Neuronal stem cell (in vitro differentiated cells): ENCODE measurements around the gene HDAC4.
A peak's percentile ranks its signal among the peaks of the same experiment; 100 is the strongest.

Source experiments
- DNase-seq: peaks from one replicate; pipeline ENCODE4 v3.0.0-alpha.2; 2013; ENCODE audit warnings: low spot score
- H2AFZ ChIP-seq: one replicate; pipeline ENCODE4 v1.6.1; 2013; ENCODE audit warnings: mild to moderate bottlenecking, low read length, inconsistent platforms
- H2AK5ac ChIP-seq: 2 replicates; pipeline ENCODE4 v1.6.1; 2013; ENCODE audit warnings: low read depth, mild to moderate bottlenecking, inconsistent platforms, low read length, moderate library complexity, mixed read lengths
- H2BK120ac ChIP-seq: 2 replicates; pipeline ENCODE4 v1.6.1; 2013; ENCODE audit warnings: low read depth, mild to moderate bottlenecking, inconsistent platforms, low read length, moderate library complexity, mixed read lengths
- H2BK12ac ChIP-seq: one replicate; pipeline ENCODE4 v1.6.1; 2013; ENCODE audit warnings: low read length, inconsistent platforms
- H2BK15ac ChIP-seq: 2 replicates; pipeline ENCODE4 v1.6.1; 2013; ENCODE audit warnings: mild to moderate bottlenecking, low read length, inconsistent platforms, mixed read lengths
- H2BK5ac ChIP-seq: one replicate; pipeline ENCODE4 v1.6.1; 2013; ENCODE audit warnings: inconsistent platforms, mild to moderate bottlenecking, low read length, moderate library complexity
- H3K14ac ChIP-seq: one replicate; pipeline ENCODE4 v1.6.1; 2013; ENCODE audit warnings: low read length, inconsistent platforms
- H3K18ac ChIP-seq: 2 replicates; pipeline ENCODE4 v1.6.1; 2013; ENCODE audit warnings: low read length, inconsistent platforms
- H3K23ac ChIP-seq: 2 replicates; pipeline ENCODE4 v1.6.1; 2013; ENCODE audit warnings: low read depth, mild to moderate bottlenecking, mixed read lengths, low read length, inconsistent platforms; ENCODE audit not compliant: poor library complexity
- H3K27ac ChIP-seq: replicated peaks from 3 replicates; pipeline ENCODE4 v1.5.1; 2013; ENCODE audit warnings: low read length, inconsistent platforms
- H3K27me3 ChIP-seq, 3 experiments: 2 replicates each; pipeline ENCODE4 v1.6.1; 2013; ENCODE audit warnings: low read length in 3 of 3, mild to moderate bottlenecking in 2 of 3, inconsistent platforms in 1 of 3, low read depth in 1 of 3, mixed read lengths in 1 of 3, moderate library complexity in 1 of 3; ENCODE audit not compliant: control insufficient read depth in 3 of 3, insufficient read depth in 3 of 3
- H3K36me3 ChIP-seq, 2 donors: replicated peaks in 1 of 2; 2 replicates each; pipeline ENCODE4 v1.6.1; 2013; ENCODE audit warnings: low read length in 2 of 2; ENCODE audit not compliant: control insufficient read depth in 2 of 2, insufficient read depth in 2 of 2
- H3K4ac ChIP-seq: 2 replicates; pipeline ENCODE4 v1.6.1; 2013; ENCODE audit warnings: inconsistent platforms, mild to moderate bottlenecking, low read length, moderate library complexity
- H3K4me1 ChIP-seq, 2 donors: 1 replicate in 1 of 2; 2 replicates in 1 of 2; pipeline ENCODE4 v1.6.1; 2013; ENCODE audit warnings: low read length in 2 of 2, low read depth in 1 of 2; ENCODE audit not compliant: control insufficient read depth in 2 of 2, insufficient read depth in 1 of 2
- H3K4me2 ChIP-seq: one replicate; pipeline ENCODE4 v1.6.1; 2013; ENCODE audit warnings: mild to moderate bottlenecking, low read length, inconsistent platforms; ENCODE audit not compliant: insufficient read depth, poor library complexity, severe bottlenecking
- H3K4me3 ChIP-seq, 2 donors: 2 replicates each; pipeline ENCODE4 v1.5.1; 2013; ENCODE audit warnings: low read length in 2 of 2, mild to moderate bottlenecking in 2 of 2, inconsistent platforms in 1 of 2, moderate library complexity in 1 of 2
- H3K79me1 ChIP-seq: one replicate; pipeline ENCODE4 v1.6.1; 2013; ENCODE audit warnings: low read depth, mild to moderate bottlenecking, inconsistent platforms, low read length, moderate library complexity
- H3K9ac ChIP-seq: one replicate; pipeline ENCODE4 v1.6.1; 2013; ENCODE audit warnings: mild to moderate bottlenecking, low read depth, low read length, inconsistent platforms; ENCODE audit not compliant: poor library complexity
- H3K9me3 ChIP-seq, 2 donors: replicated peaks in 1 of 2; 2 replicates each; pipeline versions ENCODE3 to v1.6.1; 2013; ENCODE audit warnings: low read length in 2 of 2, mild to moderate bottlenecking in 2 of 2, inconsistent platforms in 1 of 2, low read depth in 1 of 2, mixed read lengths in 1 of 2, moderate library complexity in 1 of 2; ENCODE audit not compliant: control insufficient read depth in 2 of 2, insufficient read depth in 1 of 2
- H4K8ac ChIP-seq: one replicate; pipeline ENCODE4 v1.6.1; 2013; ENCODE audit warnings: low read depth, mild to moderate bottlenecking, inconsistent platforms, low read length, moderate library complexity
- H4K91ac ChIP-seq: one replicate; pipeline ENCODE4 v1.6.1; 2013; ENCODE audit warnings: low read length, low read depth, mild to moderate bottlenecking, inconsistent platforms; ENCODE audit not compliant: poor library complexity
- WGBS, 2 donors: extraction: QIAGEN DNeasy Blood & Tissue Kit; methylation state at CpG; one replicate each; pipeline ENCODE4 v1.1.7; 2013; ENCODE audit warnings: missing lambda C conversion rate in 2 of 2, mixed read lengths in 1 of 2; ENCODE audit not compliant: insufficient read length in 2 of 2, insufficient replicate concordance in 1 of 2; ENCODE audit errors: extremely low coverage in 2 of 2; 5-methylcytosine and 5-hydroxymethylcytosine counted together

Gene HDAC4

GRCh38 chr2:239345251-239345650, 55.6 kb downstream of the HDAC4 start:
- WGBS, 2 donors = no CpG with 5 or more reads among the region's 8 CpGs
- no peak overlapping the region for H2AK5ac ChIP-seq
- no peak overlapping the region for H2AFZ ChIP-seq
- H2BK5ac ChIP-seq = no peak overlapping the region
- H2BK120ac ChIP-seq = no peak overlapping the region
- peaks cover 5 to 11% of the 10 kb centered on the region in 2 donors for H3K9me3 ChIP-seq
- H3K4me1 ChIP-seq = peaks cover 0 to 7% of the 10 kb centered on the region in 2 donors
- H2BK12ac ChIP-seq = no peak overlapping the region
- H3K27ac ChIP-seq = no peak overlapping the region
- peaks cover 2 to 34% of the 10 kb centered on the region in 2 donors for H3K36me3 ChIP-seq
- H2BK15ac ChIP-seq = no peak overlapping the region
- H3K4ac ChIP-seq = no peak overlapping the region
- no peaks in the 10 kb centered on the region for H3K27me3 ChIP-seq
- H3K79me1 ChIP-seq = peaks cover 23% of the 10 kb centered on the region
- no peak overlapping the region for H3K23ac ChIP-seq
- H4K8ac ChIP-seq = no peak overlapping the region
- H4K91ac ChIP-seq = no peak overlapping the region
- no peak overlapping the region for H3K4me2 ChIP-seq
- no peak overlapping the region for H3K14ac ChIP-seq
- H3K9ac ChIP-seq = peak overlapping the region; percentile 44
- H3K4me3 ChIP-seq = no peak overlapping the region
- no peak overlapping the region for H3K18ac ChIP-seq
- no peak for DNase-seq

- H3K18ac ChIP-seq = no peak overlapping the region
- no peak overlapping the region for H2BK5ac ChIP-seq
- H4K91ac ChIP-seq = no peak overlapping the region
- H4K8ac ChIP-seq = no peak overlapping the region
- H2AK5ac ChIP-seq = no peak overlapping the region
- peaks cover 2 to 33% of the 10 kb centered on the region in 2 donors for H3K36me3 ChIP-seq
- H3K23ac ChIP-seq = no peak overlapping the region
- H3K9ac ChIP-seq = no peak overlapping the region
- no peaks in the 10 kb centered on the region for H3K27me3 ChIP-seq
- H2BK120ac ChIP-seq = no peak overlapping the region
- no peak overlapping the region for H2BK15ac ChIP-seq
- peaks cover 25% of the 10 kb centered on the region for H3K79me1 ChIP-seq
- no peak overlapping the region for H3K14ac ChIP-seq
- no peak overlapping the region for H2AFZ ChIP-seq
- no peak overlapping the region for H3K4ac ChIP-seq
- H3K9me3 ChIP-seq = peaks cover 5 to 11% of the 10 kb centered on the region in 2 donors
- H3K4me1 ChIP-seq = peaks cover 0 to 7% of the 10 kb centered on the region in 2 donors
- no CpG with 5 or more reads among the region's 4 CpGs for WGBS, 2 donors
- H3K4me2 ChIP-seq = no peak overlapping the region
- no peak overlapping the region for H2BK12ac ChIP-seq
- DNase-seq = no peak
- H3K27ac ChIP-seq = no peak overlapping the region
- H3K4me3 ChIP-seq = no peak overlapping the region
These were observed 56.0 kb downstream of the HDAC4 start for GRCh38 chr2:239344857-239345216.

GRCh38 chr2:239343946-239344856, 56.6 kb downstream of the HDAC4 start:
- H3K4me1 ChIP-seq = peaks cover 0 to 1% of the 10 kb centered on the region in 2 donors
- no peak overlapping the region for H3K23ac ChIP-seq
- no peak for DNase-seq
- H3K18ac ChIP-seq = no peak overlapping the region
- peaks cover 5 to 11% of the 10 kb centered on the region in 2 donors for H3K9me3 ChIP-seq
- no peak overlapping the region for H3K4me2 ChIP-seq
- no peak overlapping the region for H2AK5ac ChIP-seq
- H3K36me3 ChIP-seq = peaks cover 2 to 27% of the 10 kb centered on the region in 2 donors
- no peak overlapping the region for H3K14ac ChIP-seq
- H3K4ac ChIP-seq = no peak overlapping the region
- WGBS, 2 donors = no CpG with 5 or more reads among the region's 23 CpGs
- no peak overlapping the region for H2BK15ac ChIP-seq
- no peak overlapping the region for H3K4me3 ChIP-seq
- peaks cover 28% of the 10 kb centered on the region for H3K79me1 ChIP-seq
- H3K9ac ChIP-seq = no peak overlapping the region
- H3K27me3 ChIP-seq = no peaks in the 10 kb centered on the region
- H4K8ac ChIP-seq = no peak overlapping the region
- H4K91ac ChIP-seq = peak overlapping the region; percentile 38
- H2BK120ac ChIP-seq = no peak overlapping the region
- no peak overlapping the region for H3K27ac ChIP-seq
- no peak overlapping the region for H2BK5ac ChIP-seq
- H2BK12ac ChIP-seq = no peak overlapping the region
- no peak overlapping the region for H2AFZ ChIP-seq

GRCh38 chr2:239343460-239343859, 57.4 kb downstream of the HDAC4 start:
- peaks cover 25% of the 10 kb centered on the region for H3K79me1 ChIP-seq
- no peaks in the 10 kb centered on the region for H3K27me3 ChIP-seq
- H2BK15ac ChIP-seq = no peak overlapping the region
- H2AFZ ChIP-seq = no peak overlapping the region
- H3K23ac ChIP-seq = peak overlapping the region; percentile 5
- H3K9ac ChIP-seq = no peak overlapping the region
- H3K14ac ChIP-seq = peak overlapping the region; percentile 25
- peak overlapping the region; percentile 11 for H3K18ac ChIP-seq
- peaks cover 2 to 20% of the 10 kb centered on the region in 2 donors for H3K36me3 ChIP-seq
- H3K4ac ChIP-seq = no peak overlapping the region
- no peak overlapping the region for H2BK120ac ChIP-seq
- no peak overlapping the region for H3K27ac ChIP-seq
- no peak overlapping the region for H3K4me2 ChIP-seq
- H3K9me3 ChIP-seq = peaks cover 5 to 11% of the 10 kb centered on the region in 2 donors
- peaks cover 0 to 1% of the 10 kb centered on the region in 2 donors for H3K4me1 ChIP-seq
- no peak overlapping the region for H2AK5ac ChIP-seq
- H4K91ac ChIP-seq = peak overlapping the region; percentile 38
- H4K8ac ChIP-seq = no peak overlapping the region
- DNase-seq = no peak
- H2BK5ac ChIP-seq = no peak overlapping the region
- no peak overlapping the region for H2BK12ac ChIP-seq
- no peak overlapping the region for H3K4me3 ChIP-seq
- WGBS, 2 donors = no CpG with 5 or more reads among the region's 10 CpGs
